ENCODE data around the gene PRDM7.
"Not testable (repeated sequence)": the region's sequence is repeated elsewhere in the genome, so short reads cannot be mapped to it uniquely, and the experiment has no call there.

The PRDM7 gene

GRCh38 chr16:90070440-90070839 is 6.7 kb downstream of the PRDM7 start:
- DNase-seq = no peak

- no peak for DNase-seq
Observed at GRCh38 chr16:90061437-90061836, 15.7 kb downstream of the PRDM7 start.

- DNase-seq = no peak
Observed at GRCh38 chr16:90057738-90058173, 19.4 kb downstream of the PRDM7 start.

GRCh38 chr16:90056521-90056920 is 20.6 kb downstream of the PRDM7 start:
- DNase-seq = not testable (repeated sequence)

- DNase-seq = no peak
Observed at GRCh38 chr16:90055371-90055770, 21.8 kb downstream of the PRDM7 start.

- no peak for DNase-seq
Observed at GRCh38 chr16:90054554-90054953, 22.6 kb downstream of the PRDM7 start.

GRCh38 chr16:90053902-90054500 is 23.1 kb downstream of the PRDM7 start:
- DNase-seq = no peak

GRCh38 chr16:90050969-90051368 is 26.2 kb downstream of the PRDM7 start:
- no peak for DNase-seq

- no peak for DNase-seq
Observed at GRCh38 chr16:90048737-90049330, 28.3 kb downstream of the PRDM7 start.

- no peak for DNase-seq
Observed at GRCh38 chr16:90048347-90048722, 28.8 kb downstream of the PRDM7 start.

- DNase-seq = peak; percentile 7
Observed at GRCh38 chr16:90047714-90048346, 29.3 kb downstream of the PRDM7 start.

GRCh38 chr16:90046971-90047713 is 30.0 kb downstream of the PRDM7 start:
- DNase-seq = no peak

GRCh38 chr16:90046122-90046970 is 30.8 kb downstream of the PRDM7 start:
- no peak for DNase-seq

GRCh38 chr16:90044111-90044551 is 33.0 kb downstream of the PRDM7 start:
- DNase-seq = no peak

GRCh38 chr16:90043526-90043925 is 33.6 kb downstream of the PRDM7 start:
- DNase-seq = no peak

GRCh38 chr16:90042946-90043514 is 34.1 kb downstream of the PRDM7 start:
- DNase-seq = no peak

GRCh38 chr16:90041896-90042473 is 35.1 kb downstream of the PRDM7 start:
- DNase-seq = no peak

- no peak for DNase-seq
Observed at GRCh38 chr16:90040152-90041023, 36.7 kb downstream of the PRDM7 start.

- no peak for DNase-seq
Observed at GRCh38 chr16:90037276-90037675, 39.9 kb downstream of the PRDM7 start.

- no peak for DNase-seq
Observed at GRCh38 chr16:90035902-90036301, 41.2 kb downstream of the PRDM7 start.

GRCh38 chr16:90034504-90034903 is 42.6 kb downstream of the PRDM7 start:
- DNase-seq = no peak
